Left lung (tissue), 10 donors: ENCODE measurements around the gene KSR2. TPM values are rescaled to one million over a fixed set of nuclear protein-coding genes. Genes with fewer than 3 reads are reported as not detected.

Source experiments
- ATAC-seq: fragments of 200-7000 bp; cut with Tn5 transposase; one replicate; pipeline ENCODE4 v1.9.1; 2020; ENCODE audit warnings: moderate library complexity
- DNase-seq, 4 donors: peaks; one replicate each; pipeline ENCODE4 v3.0.0-alpha.2; 2013 to 2020
- H3K27ac ChIP-seq, 2 donors: fragments of 200-600 bp; sonication (generic) in 1 of 2; one replicate each; pipeline versions ENCODE4 v1.5.0 to v1.8.0; 2020 to 2021
- H3K27me3 ChIP-seq, 2 donors: fragments of 200-600 bp; sonication (generic) in 1 of 2; one replicate each; pipeline versions ENCODE4 v1.5.0 to v1.8.0; 2020 to 2021
- H3K36me3 ChIP-seq, 2 donors: fragments of 200-600 bp; sonication (generic) in 1 of 2; one replicate each; pipeline versions ENCODE4 v1.5.0 to v1.8.0; 2020 to 2021
- H3K4me1 ChIP-seq, 2 donors: fragments of 200-600 bp; one replicate each; pipeline ENCODE4 v1.8.0; 2021
- H3K4me3 ChIP-seq, 2 donors: fragments of 200-600 bp; sonication (generic) in 1 of 2; one replicate each; pipeline versions ENCODE4 v1.5.0 to v1.8.0; 2020 to 2021; ENCODE audit warnings: mild to moderate bottlenecking in 1 of 2
- H3K9me3 ChIP-seq, 2 donors: fragments of 200-600 bp; sonication (generic) in 1 of 2; one replicate each; pipeline versions ENCODE4 v1.5.0 to v1.8.0; 2020 to 2021
- CTCF ChIP-seq, 2 donors: fragments of 200-600 bp; sonication (generic) in 1 of 2; IDR thresholded peaks; one replicate each; pipeline versions ENCODE4 v1.5.0 to v1.8.0; 2021; ENCODE audit warnings: antibody characterized with exemption in 2 of 2
- intact Hi-C, 2 donors: fragments of 100-400 bp; cut with DNase I; formaldehyde crosslinking; loops; one replicate each; pipeline versions ENCODE4 v1.11.2 to v1.14.2; 2022
- polyA plus RNA-seq, 6 donors: library from polyadenylated mRNA; unstranded; fragments of 120-200 nt; gene quantifications; one replicate each; pipeline ENCODE4 v1.2.1, GENCODE V29; 2013; ENCODE audit not compliant: insufficient read length in 6 of 6
- total RNA-seq, 2 donors: library from RNA; stranded (reverse); fragmentation: NEBNext Ultra II Directional; extraction: Animal tissue kit (Norgen Biotek cat#: 25700); gene quantifications; one replicate each; pipeline ENCODE4 v1.2.1, GENCODE V29; 2021
- donor health status: DM: no; HTN: yes; CAD: no.
- donor health status: DM: no; HTN: no; CAD: no.

The KSR2 gene
- total and polyA plus RNA-seq, 8 donors: 0.28 to 1.4 (median 0.41) TPM

GRCh38 chr12:117507548-117507947 is 461.2 kb downstream of the KSR2 start:
- DNase-seq: no peak
- Histone ChIP-seq H3K9me3 (no peaks in the 10 kb centered on the region), H3K27ac (no peak overlapping the region), H3K4me1 (no peaks in the 10 kb centered on the region), H3K4me3 (no peak overlapping the region), H3K36me3 (no peaks in the 10 kb centered on the region), H3K27me3 (peaks cover 0 to 22% of the 10 kb centered on the region in 2 donors)
- ATAC-seq: peak; percentile 62
- intact Hi-C loops: no loop called here
- no peak for TF ChIP-seq CTCF (IDR thresholded peaks at IDR 0.05)

- no peak for ATAC-seq
- no peaks in the 10 kb centered on the region for H3K9me3 ChIP-seq
- intact Hi-C loops: no loop called here
- peaks cover 6% of the 10 kb centered on the region in 2 donors for H3K4me1 ChIP-seq
- H3K36me3 ChIP-seq: no peaks in the 10 kb centered on the region
- H3K27ac ChIP-seq: no peak overlapping the region
- H3K4me3 ChIP-seq: no peak overlapping the region
- H3K27me3 ChIP-seq: peaks cover 0 to 18% of the 10 kb centered on the region in 2 donors
- TF ChIP-seq CTCF (IDR thresholded peaks at IDR 0.05): no peak
- DNase-seq: no peak
Measured at GRCh38 chr12:117506333-117506732, 462.5 kb downstream of the KSR2 start.

DNA sequence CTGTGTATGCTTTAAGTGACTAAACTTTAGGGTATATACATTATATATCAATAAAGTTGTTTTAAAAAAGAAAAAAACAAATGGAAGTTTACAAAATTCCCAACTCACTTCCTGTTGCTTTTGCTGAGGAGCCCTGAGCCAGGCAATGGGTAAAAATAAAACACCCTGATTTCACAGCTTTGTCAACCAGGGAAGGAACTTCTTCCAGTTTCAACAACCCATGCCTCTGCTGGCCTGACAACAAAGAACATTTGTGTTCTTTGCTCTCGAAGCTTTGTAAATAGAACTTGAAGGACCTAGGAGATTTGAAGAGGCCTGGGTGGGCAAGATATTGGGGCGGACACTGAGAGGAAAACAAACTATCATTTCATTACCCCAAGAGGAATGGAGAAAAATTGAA is 466.2 kb downstream of the KSR2 start:
- TF ChIP-seq CTCF (IDR thresholded peaks at IDR 0.05): no peak
- intact Hi-C loops: no loop called here
- no peaks in the 10 kb centered on the region for H3K36me3 ChIP-seq
- peaks cover 0 to 7% of the 10 kb centered on the region in 2 donors for H3K27me3 ChIP-seq
- no peak overlapping the region for H3K4me3 ChIP-seq
- peak overlapping the region in 1 of 2 donors; percentile 59 for H3K27ac ChIP-seq
- H3K4me1 ChIP-seq: peaks cover 6% of the 10 kb centered on the region in 2 donors
- no peak for DNase-seq
- peak; percentile 72 for ATAC-seq
- H3K9me3 ChIP-seq: no peaks in the 10 kb centered on the region

GRCh38 chr12:117502233-117502632 is 466.6 kb downstream of the KSR2 start:
- DNase-seq (no peak), ATAC-seq (no peak)
- Histone ChIP-seq H3K4me3 (no peak overlapping the region), H3K36me3 (no peaks in the 10 kb centered on the region), H3K27ac (peak overlapping the region; percentile 10 to 59), H3K4me1 (peaks cover 6% of the 10 kb centered on the region in 2 donors), H3K27me3 (peaks cover 0 to 3% of the 10 kb centered on the region in 2 donors), H3K9me3 (no peaks in the 10 kb centered on the region)
- intact Hi-C loops: no loop called here
- no peak for TF ChIP-seq CTCF (IDR thresholded peaks at IDR 0.05)

DNA sequence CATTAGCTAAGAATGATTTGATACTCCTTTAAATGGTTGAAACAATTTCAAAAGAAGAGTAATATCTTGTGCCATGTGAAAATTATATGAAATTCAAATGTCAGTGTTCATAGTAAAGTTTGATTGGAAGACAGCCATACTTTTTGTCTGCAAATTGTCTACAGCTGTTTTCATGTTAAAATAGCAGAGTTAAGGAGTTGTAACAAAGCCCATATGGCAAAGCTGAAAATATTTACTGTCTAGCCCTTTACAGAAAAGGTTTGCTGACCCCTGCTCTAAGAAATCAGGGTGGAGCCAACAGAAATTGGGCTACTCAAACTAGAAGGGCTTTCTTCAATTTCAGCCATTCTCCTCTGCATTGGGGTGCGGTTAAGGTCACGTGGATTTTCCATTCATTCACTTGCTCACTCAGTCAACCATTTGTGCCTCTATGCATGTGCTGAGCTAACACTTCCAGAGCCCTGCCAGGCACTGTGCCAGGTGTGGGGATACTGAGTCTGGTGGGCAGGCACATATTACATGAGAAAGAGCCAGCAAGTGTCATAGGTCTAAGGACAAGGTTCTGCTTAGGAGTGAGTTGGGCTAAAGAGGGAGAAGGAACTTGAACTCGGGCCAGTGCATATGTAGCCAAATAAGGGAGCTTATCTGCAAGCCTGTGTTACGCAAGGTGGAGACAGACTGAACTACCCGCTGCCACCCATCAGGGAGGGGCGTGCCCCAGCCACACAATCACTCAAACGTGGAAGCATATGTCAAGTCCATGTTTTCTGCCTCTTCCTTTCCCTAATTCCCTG is 467.5 kb downstream of the KSR2 start:
- intact Hi-C loops: no loop called here
- TF ChIP-seq CTCF (IDR thresholded peaks at IDR 0.05): no peak
- Histone ChIP-seq H3K36me3 (no peaks in the 10 kb centered on the region), H3K4me3 (no peak overlapping the region), H3K27me3 (no peaks in the 10 kb centered on the region), H3K27ac (peak overlapping the region in 1 of 2 donors; percentile 59), H3K9me3 (no peaks in the 10 kb centered on the region), H3K4me1 (peaks cover 6% of the 10 kb centered on the region in 2 donors)
- DNase-seq (peak in 2 of 4 donors; percentile 70 to 72), ATAC-seq (peak; percentile 80)
